K562 (cell line): ENCODE results near the gene SORCS1. TPM values are rescaled to one million over a fixed set of nuclear protein-coding genes. Genes with fewer than 3 reads are reported as not detected.

ENCODE experiments used
- ARID1B ChIP-seq: fragments of 450-650 bp; IDR thresholded peaks from 2 replicates; pipeline ENCODE4 v1.6.1; 2016; ENCODE audit warnings: antibody characterized with exemption, mild to moderate bottlenecking, inconsistent platforms
- C11orf30 ChIP-seq: fragments of 450-650 bp; IDR thresholded peaks from 2 replicates; pipeline ENCODE4 v1.6.1; 2016; ENCODE audit warnings: low read depth, mild to moderate bottlenecking
- E2F3 ChIP-seq: fragments of 250-450 bp; sonication (Bioruptor Pico); IDR thresholded peaks from 2 replicates; pipeline ENCODE4 v1.4.0; 2020; ENCODE audit warnings: mild to moderate bottlenecking
- GABPB2 ChIP-seq: fragments of 250-450 bp; sonication (Bioruptor Pico); conservative IDR thresholded peaks from 2 replicates; pipeline ENCODE4 v1.5.1; 2021; ENCODE audit warnings: mild to moderate bottlenecking
- HEY1 ChIP-seq: fragments of 250-450 bp; sonication (Bioruptor Pico); IDR thresholded peaks from 2 replicates; pipeline ENCODE4 v1.5.0; 2020; ENCODE audit warnings: mild to moderate bottlenecking, moderate library complexity, borderline replicate concordance
- KHSRP ChIP-seq: fragments of 450-650 bp; IDR thresholded peaks from 2 replicates; pipeline ENCODE4 v1.6.1; 2017
- MIER1 ChIP-seq: fragments of 450-650 bp; IDR thresholded peaks from 2 replicates; pipeline ENCODE4 v1.6.1; 2016; ENCODE audit warnings: antibody characterized with exemption, mild to moderate bottlenecking, low read depth
- SMARCA4 ChIP-seq: fragments of 450-650 bp; IDR thresholded peaks from 2 replicates; pipeline ENCODE4 v1.6.1; 2016
- ZBTB43 ChIP-seq: sonication (generic); formaldehyde crosslinking; IDR thresholded peaks from 2 replicates; pipeline ENCODE4 v1.8.0; 2023; ENCODE audit warnings: mild to moderate bottlenecking, missing genetic modification reagents
- polyA plus RNA-seq, 8 experiments: library from polyadenylated mRNA; depleted of rRNA in 4 of 8; stranded (reverse) in 5 of 8; unstranded in 3 of 8; fragments of >200 nt; fragmentation: Nextera tagmentation in 2 of 8; fragmentation: Illumina TruSeq in 1 of 8; extraction: Ambion mirVana in 2 of 8; extraction: Trizol in 1 of 8; gene quantifications; 2 replicates each; pipeline versions ENCODE4 v1.2.1 to v1.2.3, GENCODE V29; 2011 to 2014; ENCODE audit warnings: inconsistent platforms in 1 of 8, missing spikeins in 1 of 8
- total RNA-seq, 7 experiments: library from RNA; depleted of rRNA in 6 of 7; stranded (reverse); fragments of >200 nt in 6 of 7; fragmentation: Illumina TruSeq in 2 of 7; extraction: Trizol in 2 of 7; gene quantifications; 2 replicates each; pipeline versions ENCODE4 v1.2.1 to v1.2.3, GENCODE V29; 2011 to 2021; ENCODE audit warnings: low replicate concordance in 1 of 7
- TF ChIP-seq, protein P1 (sequence below), 2 experiments: fragments of 450-650 bp in 1 of 2; sonication (generic) in 1 of 2; formaldehyde crosslinking in 1 of 2; IDR thresholded peaks; 2 replicates each; pipeline versions ENCODE4 v1.7.1 to v1.9.0; 2016 to 2022; ENCODE audit warnings: inconsistent platforms in 1 of 2, mild to moderate bottlenecking in 1 of 2, missing genetic modification reagents in 1 of 2
- TF ChIP-seq, protein P2 (sequence below): fragments of 450-650 bp; IDR thresholded peaks from 2 replicates; pipeline ENCODE4 v1.6.1; 2016; ENCODE audit warnings: low read depth

Gene SORCS1
- total and polyA plus RNA-seq, 9 of the 15 experiments (the other 6 are each of a cell fraction or from before 2014, with no cell fraction given) = 1.5 to 3.9 (median 2.7) TPM

DNA sequence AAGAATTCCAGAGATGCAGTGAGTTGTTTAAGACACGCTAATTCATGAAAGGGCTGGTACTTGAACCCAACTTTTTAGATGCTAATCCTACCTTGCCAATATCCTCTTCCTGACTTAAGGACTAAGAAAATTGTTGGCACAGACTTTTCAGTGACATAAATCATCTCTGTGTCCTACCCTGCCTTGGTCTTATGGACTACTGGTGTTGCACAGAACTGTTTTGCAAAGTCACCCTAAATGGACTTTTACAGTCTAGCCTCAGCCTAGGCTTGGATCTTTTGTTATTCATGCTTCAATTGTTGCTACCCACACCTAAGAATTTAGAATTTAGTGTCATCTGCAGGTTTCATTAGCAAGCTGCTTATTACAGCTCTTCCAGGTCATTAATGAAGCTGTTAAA lies 112.7 kb downstream of the SORCS1 start (continued):
- TF ChIP-seq, protein P1, sequence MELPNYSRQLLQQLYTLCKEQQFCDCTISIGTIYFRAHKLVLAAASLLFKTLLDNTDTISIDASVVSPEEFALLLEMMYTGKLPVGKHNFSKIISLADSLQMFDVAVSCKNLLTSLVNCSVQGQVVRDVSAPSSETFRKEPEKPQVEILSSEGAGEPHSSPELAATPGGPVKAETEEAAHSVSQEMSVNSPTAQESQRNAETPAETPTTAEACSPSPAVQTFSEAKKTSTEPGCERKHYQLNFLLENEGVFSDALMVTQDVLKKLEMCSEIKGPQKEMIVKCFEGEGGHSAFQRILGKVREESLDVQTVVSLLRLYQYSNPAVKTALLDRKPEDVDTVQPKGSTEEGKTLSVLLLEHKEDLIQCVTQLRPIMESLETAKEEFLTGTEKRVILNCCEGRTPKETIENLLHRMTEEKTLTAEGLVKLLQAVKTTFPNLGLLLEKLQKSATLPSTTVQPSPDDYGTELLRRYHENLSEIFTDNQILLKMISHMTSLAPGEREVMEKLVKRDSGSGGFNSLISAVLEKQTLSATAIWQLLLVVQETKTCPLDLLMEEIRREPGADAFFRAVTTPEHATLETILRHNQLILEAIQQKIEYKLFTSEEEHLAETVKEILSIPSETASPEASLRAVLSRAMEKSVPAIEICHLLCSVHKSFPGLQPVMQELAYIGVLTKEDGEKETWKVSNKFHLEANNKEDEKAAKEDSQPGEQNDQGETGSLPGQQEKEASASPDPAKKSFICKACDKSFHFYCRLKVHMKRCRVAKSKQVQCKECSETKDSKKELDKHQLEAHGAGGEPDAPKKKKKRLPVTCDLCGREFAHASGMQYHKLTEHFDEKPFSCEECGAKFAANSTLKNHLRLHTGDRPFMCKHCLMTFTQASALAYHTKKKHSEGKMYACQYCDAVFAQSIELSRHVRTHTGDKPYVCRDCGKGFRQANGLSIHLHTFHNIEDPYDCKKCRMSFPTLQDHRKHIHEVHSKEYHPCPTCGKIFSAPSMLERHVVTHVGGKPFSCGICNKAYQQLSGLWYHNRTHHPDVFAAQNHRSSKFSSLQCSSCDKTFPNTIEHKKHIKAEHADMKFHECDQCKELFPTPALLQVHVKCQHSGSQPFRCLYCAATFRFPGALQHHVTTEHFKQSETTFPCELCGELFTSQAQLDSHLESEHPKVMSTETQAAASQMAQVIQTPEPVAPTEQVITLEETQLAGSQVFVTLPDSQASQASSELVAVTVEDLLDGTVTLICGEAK (IDR thresholded peaks at IDR 0.05) = no peak
- TF ChIP-seq, protein P1 (CRISPR knock-in tag; IDR thresholded peaks at IDR 0.05) = no peak
- TF ChIP-seq ZBTB43 (CRISPR knock-in tag) = no peak
- TF ChIP-seq HEY1 (CRISPR knock-in tag) = no peak
- TF ChIP-seq GABPB2 (CRISPR knock-in tag) = no peak
- TF ChIP-seq E2F3 = no peak
- TF ChIP-seq MIER1 = no peak
- no peak for TF ChIP-seq KHSRP
- TF ChIP-seq C11orf30 = peak; percentile 59
- no peak for TF ChIP-seq ARID1B
- TF ChIP-seq, protein P2, sequence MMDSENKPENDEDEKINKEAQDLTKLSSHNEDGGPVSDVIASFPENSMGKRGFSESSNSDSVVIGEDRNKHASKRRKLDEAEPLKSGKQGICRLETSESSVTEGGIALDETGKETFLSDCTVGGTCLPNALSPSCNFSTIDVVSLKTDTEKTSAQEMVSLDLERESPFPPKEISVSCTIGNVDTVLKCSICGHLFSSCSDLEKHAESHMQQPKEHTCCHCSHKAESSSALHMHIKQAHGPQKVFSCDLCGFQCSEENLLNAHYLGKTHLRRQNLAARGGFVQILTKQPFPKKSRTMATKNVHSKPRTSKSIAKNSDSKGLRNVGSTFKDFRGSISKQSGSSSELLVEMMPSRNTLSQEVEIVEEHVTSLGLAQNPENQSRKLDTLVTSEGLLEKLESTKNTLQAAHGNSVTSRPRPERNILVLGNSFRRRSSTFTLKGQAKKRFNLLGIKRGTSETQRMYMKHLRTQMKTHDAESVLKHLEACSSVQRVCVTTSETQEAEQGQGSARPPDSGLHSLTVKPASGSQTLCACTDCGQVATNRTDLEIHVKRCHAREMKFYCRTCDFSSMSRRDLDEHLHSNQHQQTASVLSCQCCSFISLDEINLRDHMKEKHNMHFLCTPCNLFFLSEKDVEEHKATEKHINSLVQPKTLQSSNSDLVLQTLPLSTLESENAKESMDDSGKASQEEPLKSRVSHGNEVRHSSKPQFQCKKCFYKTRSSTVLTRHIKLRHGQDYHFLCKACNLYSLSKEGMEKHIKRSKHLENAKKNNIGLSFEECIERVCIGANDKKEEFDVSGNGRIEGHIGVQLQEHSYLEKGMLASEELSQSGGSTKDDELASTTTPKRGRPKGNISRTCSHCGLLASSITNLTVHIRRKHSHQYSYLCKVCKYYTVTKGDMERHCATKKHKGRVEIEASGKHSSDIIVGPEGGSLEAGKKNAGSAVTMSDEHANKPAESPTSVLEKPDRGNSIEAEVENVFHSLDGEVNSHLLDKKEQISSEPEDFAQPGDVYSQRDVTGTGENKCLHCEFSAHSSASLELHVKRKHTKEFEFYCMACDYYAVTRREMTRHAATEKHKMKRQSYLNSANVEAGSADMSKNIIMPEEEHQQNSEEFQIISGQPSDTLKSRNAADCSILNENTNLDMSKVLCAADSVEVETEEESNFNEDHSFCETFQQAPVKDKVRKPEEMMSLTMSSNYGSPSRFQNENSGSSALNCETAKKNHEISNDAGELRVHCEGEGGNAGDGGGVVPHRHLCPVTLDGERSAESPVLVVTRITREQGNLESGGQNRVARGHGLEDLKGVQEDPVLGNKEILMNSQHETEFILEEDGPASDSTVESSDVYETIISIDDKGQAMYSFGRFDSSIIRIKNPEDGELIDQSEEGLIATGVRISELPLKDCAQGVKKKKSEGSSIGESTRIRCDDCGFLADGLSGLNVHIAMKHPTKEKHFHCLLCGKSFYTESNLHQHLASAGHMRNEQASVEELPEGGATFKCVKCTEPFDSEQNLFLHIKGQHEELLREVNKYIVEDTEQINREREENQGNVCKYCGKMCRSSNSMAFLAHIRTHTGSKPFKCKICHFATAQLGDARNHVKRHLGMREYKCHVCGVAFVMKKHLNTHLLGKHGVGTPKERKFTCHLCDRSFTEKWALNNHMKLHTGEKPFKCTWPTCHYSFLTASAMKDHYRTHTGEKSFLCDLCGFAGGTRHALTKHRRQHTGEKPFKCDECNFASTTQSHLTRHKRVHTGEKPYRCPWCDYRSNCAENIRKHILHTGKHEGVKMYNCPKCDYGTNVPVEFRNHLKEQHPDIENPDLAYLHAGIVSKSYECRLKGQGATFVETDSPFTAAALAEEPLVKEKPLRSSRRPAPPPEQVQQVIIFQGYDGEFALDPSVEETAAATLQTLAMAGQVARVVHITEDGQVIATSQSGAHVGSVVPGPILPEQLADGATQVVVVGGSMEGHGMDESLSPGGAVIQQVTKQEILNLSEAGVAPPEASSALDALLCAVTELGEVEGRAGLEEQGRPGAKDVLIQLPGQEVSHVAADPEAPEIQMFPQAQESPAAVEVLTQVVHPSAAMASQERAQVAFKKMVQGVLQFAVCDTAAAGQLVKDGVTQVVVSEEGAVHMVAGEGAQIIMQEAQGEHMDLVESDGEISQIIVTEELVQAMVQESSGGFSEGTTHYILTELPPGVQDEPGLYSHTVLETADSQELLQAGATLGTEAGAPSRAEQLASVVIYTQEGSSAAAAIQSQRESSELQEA = no peak
- TF ChIP-seq SMARCA4 = no peak
